Fibroblast of mammary gland (primary cell): ENCODE data around the gene PRRX1.

Experiments
- DNase-seq: peaks from one replicate; pipeline ENCODE4 v3.0.0-alpha.2; 2010; ENCODE audit warnings: low read depth
- H3K4me3 ChIP-seq: 2 replicates; pipeline ENCODE4 v1.5.1; 2011; ENCODE audit warnings: low read depth, mild to moderate bottlenecking, low read length, moderate library complexity; ENCODE audit not compliant: control insufficient read depth
- TF ChIP-seq, protein P1 (sequence below): conservative IDR thresholded peaks from 2 replicates; pipeline ENCODE4 v1.5.1; 2011; ENCODE audit warnings: low read depth, low read length, inconsistent platforms; ENCODE audit not compliant: control insufficient read depth, insufficient read depth

The PRRX1 gene

DNA sequence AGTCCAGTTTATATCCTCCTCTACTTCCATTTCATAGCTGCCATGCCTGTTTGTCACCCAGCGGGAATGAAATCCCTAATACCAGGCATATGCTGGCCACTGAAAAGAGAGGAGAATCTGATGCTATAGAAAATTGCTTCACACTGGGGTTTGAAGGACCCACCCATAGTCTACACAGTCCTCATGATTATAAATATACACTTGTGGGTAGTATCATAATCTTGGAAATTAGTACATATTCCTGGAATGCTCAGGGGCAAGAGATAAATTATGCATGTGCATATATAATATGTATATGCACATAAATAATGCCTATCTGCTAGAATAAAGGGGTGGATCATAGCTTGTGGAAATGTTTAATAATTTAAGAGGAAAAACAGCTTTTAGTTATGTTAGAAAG, 105.8 kb downstream of the PRRX1 start:
- DNase-seq, result no peak
- TF ChIP-seq, protein P1, sequence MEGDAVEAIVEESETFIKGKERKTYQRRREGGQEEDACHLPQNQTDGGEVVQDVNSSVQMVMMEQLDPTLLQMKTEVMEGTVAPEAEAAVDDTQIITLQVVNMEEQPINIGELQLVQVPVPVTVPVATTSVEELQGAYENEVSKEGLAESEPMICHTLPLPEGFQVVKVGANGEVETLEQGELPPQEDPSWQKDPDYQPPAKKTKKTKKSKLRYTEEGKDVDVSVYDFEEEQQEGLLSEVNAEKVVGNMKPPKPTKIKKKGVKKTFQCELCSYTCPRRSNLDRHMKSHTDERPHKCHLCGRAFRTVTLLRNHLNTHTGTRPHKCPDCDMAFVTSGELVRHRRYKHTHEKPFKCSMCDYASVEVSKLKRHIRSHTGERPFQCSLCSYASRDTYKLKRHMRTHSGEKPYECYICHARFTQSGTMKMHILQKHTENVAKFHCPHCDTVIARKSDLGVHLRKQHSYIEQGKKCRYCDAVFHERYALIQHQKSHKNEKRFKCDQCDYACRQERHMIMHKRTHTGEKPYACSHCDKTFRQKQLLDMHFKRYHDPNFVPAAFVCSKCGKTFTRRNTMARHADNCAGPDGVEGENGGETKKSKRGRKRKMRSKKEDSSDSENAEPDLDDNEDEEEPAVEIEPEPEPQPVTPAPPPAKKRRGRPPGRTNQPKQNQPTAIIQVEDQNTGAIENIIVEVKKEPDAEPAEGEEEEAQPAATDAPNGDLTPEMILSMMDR, result no peak
- no peak overlapping the region for H3K4me3 ChIP-seq

DNA sequence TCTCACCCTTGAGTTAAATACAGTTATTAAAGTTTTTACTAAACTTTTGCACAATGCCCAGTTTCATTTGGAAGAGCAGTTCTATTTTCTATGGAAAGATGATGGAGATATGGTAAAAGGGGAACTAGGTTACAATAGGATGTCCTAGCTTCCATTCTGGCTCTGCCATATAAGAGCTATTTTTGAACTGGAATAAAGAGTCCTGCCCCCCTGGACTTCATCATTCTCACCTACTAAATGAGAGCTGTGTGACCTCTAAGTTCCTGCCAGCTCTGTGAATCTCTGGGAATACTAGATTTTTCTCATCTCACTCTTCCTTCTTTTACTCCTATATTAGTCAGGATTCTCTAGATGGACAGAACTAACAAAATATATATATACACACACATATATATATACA, 106.3 kb downstream of the PRRX1 start:
- no peak for DNase-seq
- TF ChIP-seq, protein P1, result no peak
- no peak overlapping the region for H3K4me3 ChIP-seq

DNA sequence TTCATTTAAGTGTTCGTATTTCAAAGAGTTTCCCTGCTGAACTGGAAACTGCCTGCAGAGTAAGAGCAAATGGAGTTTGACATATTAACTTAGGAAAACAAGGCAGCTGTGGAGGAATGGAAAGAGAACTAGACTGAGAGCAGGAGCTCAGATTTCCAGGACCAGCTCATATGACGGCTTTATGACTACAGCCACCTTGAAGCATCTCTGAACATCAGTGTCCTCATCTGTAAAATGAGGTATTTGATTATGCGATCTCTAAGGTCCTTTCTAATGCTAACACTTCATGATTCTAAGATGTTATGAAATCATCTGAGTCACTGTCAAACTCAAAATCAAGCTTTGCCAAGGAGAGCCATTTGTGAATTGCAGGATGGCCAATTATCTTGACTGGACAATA, 112.3 kb downstream of the PRRX1 start:
- peak; percentile 50 for DNase-seq
- TF ChIP-seq, protein P1, result no peak
- H3K4me3 ChIP-seq, result no peak overlapping the region

DNA sequence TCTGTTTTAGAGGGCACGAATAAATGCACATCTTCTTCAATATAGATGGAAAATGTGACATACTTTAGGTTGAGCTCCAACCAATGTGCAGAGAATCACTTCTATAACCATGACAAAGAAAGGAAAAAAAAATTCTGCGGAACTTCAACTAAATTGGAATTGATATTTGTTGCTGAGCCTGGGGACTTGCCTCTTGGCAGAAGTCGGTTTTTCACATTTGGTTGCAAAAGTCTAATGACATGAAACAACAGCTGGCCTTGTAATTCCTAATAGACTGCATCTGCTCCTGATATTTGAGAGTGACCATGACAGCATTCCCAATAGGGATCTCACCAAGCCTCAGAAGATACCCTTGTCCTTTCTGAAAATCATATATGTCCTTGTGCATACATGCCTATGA, 112.8 kb downstream of the PRRX1 start:
- no peak overlapping the region for H3K4me3 ChIP-seq
- TF ChIP-seq, protein P1, result no peak
- no peak for DNase-seq
